ENCODE results near the gene INKA2.

INKA2 gene

GRCh38 chr1:111709986-111710385 is 29.2 kb downstream of the INKA2 start:
- Histone ChIP-seq H4K20me1 (no peaks in the 10 kb centered on the region), H3K9me3 (no peaks in the 10 kb centered on the region), H3K36me3 (peaks cover 41% of the 10 kb centered on the region), H3K4me3 (no peak overlapping the region), H3K9ac (no peak overlapping the region), H3K4me1 (no peaks in the 10 kb centered on the region), H3K4me2 (no peak overlapping the region), H3K27me3 (no peaks in the 10 kb centered on the region), H3K27ac (no peak overlapping the region)
- TF ChIP-seq Cebpa-rat (IDR thresholded peaks at IDR 0.05) = no peak

DNA sequence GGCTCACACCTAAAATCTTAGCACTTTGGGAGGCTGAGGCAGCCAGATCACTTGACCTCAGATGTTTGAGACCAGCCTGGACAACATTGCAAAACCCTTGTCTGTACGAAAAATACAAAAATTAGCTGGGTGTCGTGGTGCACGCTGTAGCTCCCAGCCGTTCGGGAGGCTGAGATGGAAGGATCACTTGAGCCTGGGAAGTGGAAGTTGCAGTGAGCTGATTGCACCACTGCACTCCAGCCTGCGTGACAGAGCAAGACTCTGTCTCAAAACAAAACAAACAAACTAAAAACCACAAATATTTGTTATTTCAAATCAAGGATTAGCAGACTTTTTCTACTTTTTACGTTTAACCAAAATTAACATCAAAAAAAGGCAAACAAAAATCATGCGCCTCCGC is 31.3 kb downstream of the INKA2 start:
- H3K4me1 ChIP-seq = no peaks in the 10 kb centered on the region
- H3K4me2 ChIP-seq = no peak overlapping the region
- no peak overlapping the region for H3K27ac ChIP-seq
- H4K20me1 ChIP-seq = no peaks in the 10 kb centered on the region
- no peak overlapping the region for H3K4me3 ChIP-seq
- H3K9me3 ChIP-seq = no peaks in the 10 kb centered on the region
- no peak for TF ChIP-seq Cebpa-rat (IDR thresholded peaks at IDR 0.05)
- peaks cover 59% of the 10 kb centered on the region for H3K36me3 ChIP-seq
- H3K9ac ChIP-seq = no peak overlapping the region
- no peaks in the 10 kb centered on the region for H3K27me3 ChIP-seq

- H3K4me2 ChIP-seq = no peak overlapping the region
- H3K27ac ChIP-seq = no peak overlapping the region
- TF ChIP-seq Cebpa-rat (IDR thresholded peaks at IDR 0.05) = no peak
- no peaks in the 10 kb centered on the region for H3K27me3 ChIP-seq
- peaks cover 66% of the 10 kb centered on the region for H3K36me3 ChIP-seq
- H3K9me3 ChIP-seq = no peaks in the 10 kb centered on the region
- H3K4me1 ChIP-seq = no peaks in the 10 kb centered on the region
- H3K4me3 ChIP-seq = no peak overlapping the region
- no peaks in the 10 kb centered on the region for H4K20me1 ChIP-seq
- H3K9ac ChIP-seq = no peak overlapping the region
Measured at GRCh38 chr1:111706921-111707320, 32.3 kb downstream of the INKA2 start.

DNA sequence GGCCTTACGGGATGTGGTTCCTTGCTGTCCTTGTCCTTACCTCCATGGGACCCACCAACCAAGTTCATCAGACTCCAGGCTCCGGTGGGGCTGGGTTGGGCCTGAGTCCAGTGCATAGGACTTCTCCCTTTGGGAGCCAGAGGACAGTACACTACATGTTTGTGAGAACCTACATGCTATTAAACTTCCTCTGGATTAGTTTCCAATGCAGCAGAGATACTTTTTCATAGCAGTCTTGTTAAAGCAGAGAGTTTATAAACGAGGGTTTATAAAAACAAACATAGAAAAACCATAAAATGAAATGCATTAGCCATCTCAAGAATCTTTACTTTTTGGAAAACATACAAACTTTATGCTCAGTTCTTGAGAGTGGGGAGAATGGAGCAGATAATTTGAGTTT is 33.4 kb downstream of the INKA2 start:
- no peaks in the 10 kb centered on the region for H3K9me3 ChIP-seq
- no peak overlapping the region for H3K4me3 ChIP-seq
- H3K27me3 ChIP-seq = no peaks in the 10 kb centered on the region
- H3K27ac ChIP-seq = no peak overlapping the region
- no peaks in the 10 kb centered on the region for H3K4me1 ChIP-seq
- H3K36me3 ChIP-seq = peaks cover 74% of the 10 kb centered on the region
- no peaks in the 10 kb centered on the region for H4K20me1 ChIP-seq
- no peak overlapping the region for H3K4me2 ChIP-seq
- no peak overlapping the region for H3K9ac ChIP-seq
- TF ChIP-seq Cebpa-rat (IDR thresholded peaks at IDR 0.05) = no peak

GRCh38 chr1:111704776-111705175 is 34.4 kb downstream of the INKA2 start:
- no peak overlapping the region for H3K9ac ChIP-seq
- H3K4me2 ChIP-seq = no peak overlapping the region
- H3K4me1 ChIP-seq = no peaks in the 10 kb centered on the region
- H4K20me1 ChIP-seq = no peaks in the 10 kb centered on the region
- no peak for TF ChIP-seq Cebpa-rat (IDR thresholded peaks at IDR 0.05)
- H3K27me3 ChIP-seq = no peaks in the 10 kb centered on the region
- no peak overlapping the region for H3K27ac ChIP-seq
- H3K9me3 ChIP-seq = no peaks in the 10 kb centered on the region
- peaks cover 80% of the 10 kb centered on the region for H3K36me3 ChIP-seq
- H3K4me3 ChIP-seq = no peak overlapping the region

DNA sequence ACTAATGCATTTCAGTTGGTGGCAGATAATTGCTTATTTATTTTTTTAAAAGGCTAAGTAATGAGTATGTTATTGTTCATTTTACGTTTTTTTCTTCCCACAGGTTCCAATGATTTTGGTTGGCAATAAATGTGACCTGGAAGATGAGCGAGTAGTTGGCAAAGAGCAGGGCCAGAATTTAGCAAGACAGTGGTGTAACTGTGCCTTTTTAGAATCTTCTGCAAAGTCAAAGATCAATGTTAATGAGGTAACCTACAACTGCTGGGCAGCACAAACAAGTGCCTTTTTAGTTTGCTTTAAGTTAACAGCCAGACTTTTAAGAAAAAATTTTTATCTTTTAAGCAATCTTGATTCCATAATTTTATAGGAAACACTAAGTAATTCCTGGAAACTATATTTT is 35.0 kb downstream of the INKA2 start:
- no peak overlapping the region for H3K27ac ChIP-seq
- no peaks in the 10 kb centered on the region for H4K20me1 ChIP-seq
- no peak overlapping the region for H3K4me2 ChIP-seq
- H3K27me3 ChIP-seq = no peaks in the 10 kb centered on the region
- H3K36me3 ChIP-seq = peaks cover 84% of the 10 kb centered on the region
- H3K4me3 ChIP-seq = no peak overlapping the region
- TF ChIP-seq Cebpa-rat (IDR thresholded peaks at IDR 0.05) = no peak
- H3K9me3 ChIP-seq = no peaks in the 10 kb centered on the region
- H3K9ac ChIP-seq = no peak overlapping the region
- no peaks in the 10 kb centered on the region for H3K4me1 ChIP-seq

- Histone ChIP-seq H3K9me3 (no peaks in the 10 kb centered on the region), H3K36me3 (peaks cover 80% of the 10 kb centered on the region), H3K27ac (no peak overlapping the region), H3K4me1 (no peaks in the 10 kb centered on the region), H3K9ac (no peak overlapping the region), H4K20me1 (no peaks in the 10 kb centered on the region), H3K4me3 (no peak overlapping the region), H3K27me3 (no peaks in the 10 kb centered on the region), H3K4me2 (no peak overlapping the region)
- TF ChIP-seq Cebpa-rat (IDR thresholded peaks at IDR 0.05) = no peak
Measured at GRCh38 chr1:111702504-111703050, 36.6 kb downstream of the INKA2 start.

GRCh38 chr1:111699268-111699667 is 39.9 kb downstream of the INKA2 start:
- H3K4me1 ChIP-seq = peaks cover 12% of the 10 kb centered on the region
- H4K20me1 ChIP-seq = no peaks in the 10 kb centered on the region
- no peaks in the 10 kb centered on the region for H3K27me3 ChIP-seq
- no peak overlapping the region for H3K9ac ChIP-seq
- peaks cover 70% of the 10 kb centered on the region for H3K36me3 ChIP-seq
- H3K9me3 ChIP-seq = no peaks in the 10 kb centered on the region
- H3K4me2 ChIP-seq = no peak overlapping the region
- no peak for TF ChIP-seq Cebpa-rat (IDR thresholded peaks at IDR 0.05)
- H3K27ac ChIP-seq = no peak overlapping the region
- H3K4me3 ChIP-seq = no peak overlapping the region

DNA sequence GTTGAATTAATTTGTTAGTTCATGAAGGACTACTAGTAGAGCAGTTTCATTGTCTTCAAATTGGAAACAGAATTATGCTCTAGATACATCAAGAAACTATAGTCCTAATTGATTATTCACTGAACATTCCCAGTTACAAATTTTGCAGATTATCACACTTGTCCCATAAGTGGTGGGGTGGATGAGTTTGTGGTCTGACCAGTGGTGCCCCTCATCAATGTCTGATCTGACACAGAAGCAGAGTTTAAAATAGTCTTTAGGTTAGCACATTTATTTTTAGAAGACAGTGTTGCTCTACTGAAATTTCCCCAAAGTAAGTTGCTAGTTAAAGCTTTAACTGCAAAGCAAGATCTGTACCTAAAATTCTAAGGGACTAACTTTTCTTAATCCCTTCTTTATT is 42.9 kb downstream of the INKA2 start:
- no peaks in the 10 kb centered on the region for H3K9me3 ChIP-seq
- TF ChIP-seq Cebpa-rat (IDR thresholded peaks at IDR 0.05) = no peak
- no peaks in the 10 kb centered on the region for H3K27me3 ChIP-seq
- no peak overlapping the region for H3K9ac ChIP-seq
- peak overlapping the region; percentile 45 for H3K4me2 ChIP-seq
- H3K27ac ChIP-seq = no peak overlapping the region
- 0 out of 2 replicates have a peak, but pooled peaks cover 4% of the 10 kb centered on the region for H4K20me1 ChIP-seq
- no peak overlapping the region for H3K4me3 ChIP-seq
- H3K4me1 ChIP-seq = peaks cover 12% of the 10 kb centered on the region
- peaks cover 72% of the 10 kb centered on the region for H3K36me3 ChIP-seq

GRCh38 chr1:111695801-111696200 is 43.4 kb downstream of the INKA2 start:
- Histone ChIP-seq H4K20me1 (peaks cover 4% of the 10 kb centered on the region; the same call in 1 of the 2 replicates), H3K4me1 (peaks cover 12% of the 10 kb centered on the region), H3K9me3 (no peaks in the 10 kb centered on the region), H3K4me2 (peak overlapping the region; percentile 45; the same call in 1 of the 2 replicates), H3K36me3 (peaks cover 70% of the 10 kb centered on the region), H3K27ac (no peak overlapping the region), H3K9ac (no peak overlapping the region), H3K27me3 (no peaks in the 10 kb centered on the region), H3K4me3 (no peak overlapping the region)
- TF ChIP-seq Cebpa-rat (IDR thresholded peaks at IDR 0.05) = no peak

- Histone ChIP-seq H3K4me2 (no peak overlapping the region), H4K20me1 (peaks cover 4% of the 10 kb centered on the region; the same call in 1 of the 2 replicates), H3K4me1 (peaks cover 23% of the 10 kb centered on the region), H3K9me3 (peaks cover 30% of the 10 kb centered on the region), H3K36me3 (peaks cover 54% of the 10 kb centered on the region), H3K27me3 (no peaks in the 10 kb centered on the region), H3K9ac (no peak overlapping the region), H3K27ac (no peak overlapping the region), H3K4me3 (no peak overlapping the region)
- no peak for TF ChIP-seq Cebpa-rat (IDR thresholded peaks at IDR 0.05)
Measured at GRCh38 chr1:111691886-111692285, 47.3 kb downstream of the INKA2 start.

Data from BLaER1 (cell line).